HG03064 (cell line): ENCODE results near the gene ATP2C2.
"Not testable (repeated sequence)": the region's sequence is repeated elsewhere in the genome, so short reads cannot be mapped to it uniquely, and the experiment has no call there.

Source experiments
- ATAC-seq: cut with Tn5 transposase; IDR thresholded peaks from one replicate; pipeline ENCODE4 v1.9.1; 2021; ENCODE audit warnings: low read depth; ENCODE audit not compliant: unreplicated experiment

ATP2C2 gene, protein sequence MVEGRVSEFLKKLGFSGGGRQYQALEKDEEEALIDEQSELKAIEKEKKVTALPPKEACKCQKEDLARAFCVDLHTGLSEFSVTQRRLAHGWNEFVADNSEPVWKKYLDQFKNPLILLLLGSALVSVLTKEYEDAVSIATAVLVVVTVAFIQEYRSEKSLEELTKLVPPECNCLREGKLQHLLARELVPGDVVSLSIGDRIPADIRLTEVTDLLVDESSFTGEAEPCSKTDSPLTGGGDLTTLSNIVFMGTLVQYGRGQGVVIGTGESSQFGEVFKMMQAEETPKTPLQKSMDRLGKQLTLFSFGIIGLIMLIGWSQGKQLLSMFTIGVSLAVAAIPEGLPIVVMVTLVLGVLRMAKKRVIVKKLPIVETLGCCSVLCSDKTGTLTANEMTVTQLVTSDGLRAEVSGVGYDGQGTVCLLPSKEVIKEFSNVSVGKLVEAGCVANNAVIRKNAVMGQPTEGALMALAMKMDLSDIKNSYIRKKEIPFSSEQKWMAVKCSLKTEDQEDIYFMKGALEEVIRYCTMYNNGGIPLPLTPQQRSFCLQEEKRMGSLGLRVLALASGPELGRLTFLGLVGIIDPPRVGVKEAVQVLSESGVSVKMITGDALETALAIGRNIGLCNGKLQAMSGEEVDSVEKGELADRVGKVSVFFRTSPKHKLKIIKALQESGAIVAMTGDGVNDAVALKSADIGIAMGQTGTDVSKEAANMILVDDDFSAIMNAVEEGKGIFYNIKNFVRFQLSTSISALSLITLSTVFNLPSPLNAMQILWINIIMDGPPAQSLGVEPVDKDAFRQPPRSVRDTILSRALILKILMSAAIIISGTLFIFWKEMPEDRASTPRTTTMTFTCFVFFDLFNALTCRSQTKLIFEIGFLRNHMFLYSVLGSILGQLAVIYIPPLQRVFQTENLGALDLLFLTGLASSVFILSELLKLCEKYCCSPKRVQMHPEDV

DNA sequence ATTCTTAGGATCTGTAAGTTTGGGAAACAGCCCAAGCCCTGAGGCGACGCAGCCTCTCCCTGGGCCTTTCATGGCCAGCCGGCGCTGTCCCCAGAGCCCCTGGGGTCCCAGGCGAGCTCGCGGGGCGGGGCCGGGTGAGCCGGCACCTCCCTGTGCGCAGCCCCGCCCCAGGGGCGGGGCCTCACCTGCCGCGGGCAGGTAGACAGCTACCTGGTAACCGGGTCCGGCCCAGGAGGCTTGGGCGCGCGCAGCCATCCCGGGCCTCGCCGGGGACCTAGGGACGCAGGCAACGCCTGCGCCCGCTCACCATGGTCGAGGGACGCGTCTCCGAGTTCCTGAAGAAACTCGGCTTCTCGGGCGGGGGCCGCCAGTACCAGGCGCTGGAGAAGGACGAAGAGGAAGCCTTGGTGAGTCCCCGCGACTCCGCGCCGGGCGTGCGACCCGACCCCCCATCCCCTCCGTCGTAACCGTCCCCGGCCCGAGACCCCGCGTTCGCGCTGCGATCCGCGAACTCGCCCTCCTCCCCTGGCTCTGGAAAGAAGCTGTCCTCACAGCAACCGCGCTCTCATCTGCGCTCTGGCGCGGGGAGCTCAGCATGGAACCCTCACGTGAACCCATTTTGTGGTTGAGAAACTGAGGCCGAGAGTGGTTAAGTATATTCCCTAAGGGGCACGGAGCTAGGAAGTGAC is at the start of gene ATP2C2:
ATP2C2 (plus strand) TSS at position 231 of the 689 bp plus-strand sequence; CDS start at position 309, 78 bp downstream.
- ATAC-seq = no peak

DNA sequence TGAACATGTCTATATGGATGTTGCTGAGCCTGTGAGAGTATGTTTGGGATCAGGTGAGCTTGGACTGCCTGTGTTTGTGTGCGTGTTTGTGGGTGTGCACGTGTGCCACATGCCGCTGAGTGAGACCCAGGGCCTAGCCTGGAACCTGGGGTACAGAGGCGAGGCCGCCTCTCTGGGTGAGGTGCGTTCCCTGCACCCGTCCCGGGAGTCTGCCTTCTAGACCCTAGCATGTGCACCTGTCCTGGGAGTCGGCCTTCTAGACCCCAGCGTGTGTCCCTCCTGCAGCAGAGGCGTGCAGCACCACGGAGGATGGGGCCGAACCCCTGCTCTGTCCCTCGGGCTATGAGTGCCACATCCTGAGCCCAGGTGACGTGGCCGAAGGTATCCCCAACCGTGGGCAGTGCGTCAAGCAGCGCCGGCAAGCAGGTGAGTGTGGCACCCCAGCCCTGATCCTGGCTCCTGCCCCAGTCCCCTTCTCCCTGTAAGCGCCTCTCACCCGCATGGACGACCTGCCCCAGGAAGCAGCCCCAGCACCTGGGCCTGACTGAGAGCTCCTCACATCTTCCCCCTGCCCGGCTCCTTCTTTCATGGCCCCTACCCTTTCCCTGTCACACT is 49.1 kb upstream of the ATP2C2 start:
- no peak for ATAC-seq

GRCh38 chr16:84320511-84320910 is 47.8 kb upstream of the ATP2C2 start:
- ATAC-seq = no peak

GRCh38 chr16:84321932-84322331 is 46.4 kb upstream of the ATP2C2 start:
- ATAC-seq = no peak

- ATAC-seq = no peak
Observed at GRCh38 chr16:84322749-84323148, 45.6 kb upstream of the ATP2C2 start.

DNA sequence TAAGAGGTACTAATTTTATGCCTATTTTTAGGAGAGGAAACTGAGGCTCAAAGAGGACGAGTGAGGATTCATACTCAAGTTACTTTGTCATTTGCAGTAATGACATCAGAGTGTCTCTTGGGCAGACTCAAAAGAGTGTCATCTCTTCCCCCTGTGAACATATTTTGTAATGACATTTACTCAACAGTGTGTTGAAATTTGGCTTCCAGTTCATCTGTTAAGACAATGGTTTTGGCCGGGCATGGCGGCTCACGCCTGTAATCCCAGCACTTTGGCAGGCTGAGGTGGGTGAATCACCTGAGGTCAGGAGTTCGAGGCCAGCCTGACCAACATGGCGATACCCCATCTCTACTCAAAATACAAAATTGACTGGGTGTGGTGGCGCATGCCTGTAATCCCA is 44.7 kb upstream of the ATP2C2 start:
- ATAC-seq = no peak

DNA sequence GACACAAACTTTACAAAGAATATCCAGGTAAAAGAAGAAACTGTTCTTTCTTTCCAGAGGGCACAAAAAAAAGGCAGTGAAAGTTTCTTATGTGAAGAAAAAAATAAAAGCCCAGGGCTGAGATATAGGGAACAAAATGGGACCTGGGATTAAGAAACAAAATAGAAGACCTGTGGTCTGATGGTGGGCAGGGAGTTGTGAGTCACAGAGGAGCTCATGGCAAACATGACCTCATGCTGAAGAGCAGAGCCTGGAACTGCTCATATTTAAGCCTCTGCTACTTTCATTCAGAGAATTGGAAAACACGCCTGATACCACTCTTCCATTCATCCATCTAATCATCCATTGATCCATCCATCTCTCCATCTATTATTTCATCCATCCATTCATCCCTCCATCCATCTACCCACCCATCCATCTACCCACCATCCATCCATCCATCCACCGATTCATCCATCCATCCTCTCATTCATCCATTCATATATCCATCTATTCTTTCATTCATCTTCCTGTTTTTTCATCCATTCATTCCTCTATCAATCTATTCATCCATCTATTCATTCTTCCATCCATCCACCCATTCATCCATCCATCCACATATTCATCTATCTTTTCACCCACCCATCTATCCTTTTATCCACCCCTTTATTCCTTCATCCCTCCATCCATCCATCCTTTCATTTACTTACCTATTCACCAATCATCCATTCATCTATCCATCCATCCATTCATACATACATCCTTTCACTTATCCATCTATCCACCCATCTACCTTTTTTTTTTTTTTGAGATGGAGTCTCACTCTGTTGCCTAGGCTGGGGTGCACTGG is 43.7 kb upstream of the ATP2C2 start:
- no peak for ATAC-seq

DNA sequence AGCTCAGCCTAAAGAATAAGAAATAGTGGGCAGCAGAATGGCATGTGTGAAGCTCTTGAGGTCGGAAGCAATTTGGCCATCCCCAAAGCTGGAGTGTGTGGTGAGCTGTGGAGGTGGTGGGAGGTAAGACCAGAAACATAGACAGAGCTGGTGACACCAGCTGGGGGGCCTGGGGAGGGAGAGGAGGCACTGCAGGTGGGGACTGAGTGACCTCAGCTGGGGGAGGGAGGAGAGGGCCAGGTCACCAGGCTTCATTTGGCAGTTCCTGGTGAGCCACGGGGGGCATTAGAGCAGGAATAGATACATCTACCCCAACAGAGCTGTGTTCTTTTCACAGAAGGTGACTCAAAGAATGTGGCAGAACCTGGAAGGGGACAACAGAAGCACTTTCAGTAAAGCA is 41.8 kb upstream of the ATP2C2 start:
- no peak for ATAC-seq

DNA sequence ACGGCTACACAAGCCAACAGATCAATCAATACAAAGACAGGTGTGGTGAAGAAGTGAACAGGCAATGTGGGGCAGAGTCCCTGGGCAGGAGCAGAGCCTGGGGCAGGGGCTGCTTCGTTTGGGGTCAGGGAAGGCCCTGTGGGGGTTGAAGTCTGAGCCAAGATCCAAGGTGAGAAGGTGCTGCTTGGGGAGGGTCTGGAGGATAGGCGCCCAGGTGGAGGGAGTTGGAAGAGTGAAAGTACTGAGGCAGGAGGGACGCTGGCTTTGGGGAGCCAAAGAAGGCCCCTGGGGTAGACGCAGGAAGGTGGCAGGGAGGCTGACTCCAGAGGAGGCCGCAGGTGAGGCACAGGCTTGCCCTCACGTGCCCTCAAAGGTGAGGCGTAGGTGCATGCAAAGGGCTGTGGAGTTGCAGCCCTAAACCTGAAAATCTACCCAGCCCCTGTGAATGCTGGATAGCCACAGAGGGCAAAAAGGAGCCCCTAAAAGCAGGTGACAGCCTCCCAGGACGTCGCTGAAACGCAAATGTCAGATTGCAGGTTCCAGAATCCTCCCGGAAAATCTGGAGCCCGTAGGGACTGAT is 40.3 kb upstream of the ATP2C2 start:
- no peak for ATAC-seq

DNA sequence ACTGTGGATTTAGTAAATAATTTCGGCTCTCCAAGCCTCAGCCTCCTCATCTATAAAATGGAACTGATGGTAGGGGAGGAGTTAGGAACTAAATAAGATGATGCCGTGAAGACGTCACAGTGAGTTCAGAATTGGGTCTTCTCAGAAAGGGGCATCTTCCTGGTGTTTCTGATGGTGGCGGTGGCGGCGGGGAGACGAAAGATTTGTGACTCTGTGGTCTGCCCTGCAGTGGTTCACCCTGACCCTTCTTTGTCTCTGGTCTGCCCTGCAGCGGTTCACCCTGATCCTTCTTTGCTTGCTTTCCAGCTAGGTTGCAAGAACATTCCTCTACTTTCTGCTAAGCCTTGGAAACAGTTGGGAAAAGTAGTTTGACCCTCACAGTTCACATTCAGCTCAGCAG is 39.3 kb upstream of the ATP2C2 start:
- no peak for ATAC-seq

GRCh38 chr16:84329843-84330684 is 38.3 kb upstream of the ATP2C2 start:
- no peak for ATAC-seq

GRCh38 chr16:84330685-84331050 is 37.7 kb upstream of the ATP2C2 start:
- no peak for ATAC-seq

GRCh38 chr16:84331998-84332780 is 36.1 kb upstream of the ATP2C2 start:
- no peak for ATAC-seq

DNA sequence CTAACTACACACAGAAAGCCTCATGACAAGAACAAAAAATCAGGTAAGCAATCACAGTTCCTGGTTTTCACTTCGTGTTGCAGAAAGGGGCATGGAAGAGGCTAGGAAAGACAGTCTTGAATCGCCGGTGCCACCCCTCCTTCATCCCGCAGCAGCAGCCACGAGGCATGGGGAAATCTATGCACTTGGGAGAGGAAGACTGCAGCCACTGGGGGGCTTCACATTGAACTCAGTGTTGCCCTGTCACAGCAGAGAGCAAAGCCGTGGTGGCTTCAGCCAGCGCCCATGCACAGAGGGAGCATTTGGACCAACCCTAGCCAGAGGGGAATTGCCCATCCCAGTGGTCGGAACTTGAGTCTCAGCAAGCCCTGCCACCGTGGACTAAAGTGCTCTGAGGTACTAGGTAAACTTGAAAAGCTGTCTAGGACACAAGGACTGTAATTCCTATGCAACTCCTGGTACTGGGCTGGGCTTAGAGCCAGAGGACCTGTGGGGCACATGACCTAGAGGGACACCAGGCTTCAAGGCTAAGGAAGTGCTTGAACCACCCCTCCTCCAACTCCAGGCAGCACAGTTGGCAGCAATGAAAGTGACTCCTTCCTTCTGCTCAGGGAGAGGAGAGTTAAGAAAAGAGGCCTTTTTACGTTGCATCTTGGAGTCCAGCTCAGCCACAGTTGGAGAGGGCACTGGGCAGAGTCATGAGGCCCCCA is 35.2 kb upstream of the ATP2C2 start:
- no peak for ATAC-seq

- ATAC-seq = no peak
Observed at GRCh38 chr16:84334058-84334457, 34.3 kb upstream of the ATP2C2 start.

DNA sequence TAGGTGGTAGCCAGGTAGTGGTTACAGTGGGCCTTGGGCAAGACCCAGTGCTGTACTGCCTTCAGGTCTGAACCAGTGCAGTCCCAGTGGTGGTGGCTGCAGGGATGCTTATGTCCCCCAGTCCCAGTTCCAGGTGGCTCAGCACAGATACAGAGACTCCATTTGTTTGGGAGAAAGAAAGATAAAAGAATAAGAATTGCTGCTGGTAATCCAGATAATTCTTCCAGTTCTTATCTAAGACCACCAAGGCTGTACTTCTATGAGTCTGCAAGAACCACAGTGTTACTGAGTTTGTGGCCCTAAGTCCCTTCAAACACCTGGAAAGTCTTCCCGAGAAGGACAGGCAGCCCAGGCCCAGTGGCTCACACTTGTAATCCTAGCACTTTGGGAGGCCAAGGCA is 33.9 kb upstream of the ATP2C2 start:
- no peak for ATAC-seq

- not testable (repeated sequence) for ATAC-seq
Observed at GRCh38 chr16:84337236-84337635, 31.1 kb upstream of the ATP2C2 start.
